OCI-LY7 (cell line): ENCODE results near the gene TRAPPC14.
"Not testable (repeated sequence)": the region's sequence is repeated elsewhere in the genome, so short reads cannot be mapped to it uniquely, and the experiment has no call there.

Experiments
- CTCF ChIP-seq: fragments of 200-600 bp; sonication (generic); conservative IDR thresholded peaks from 2 replicates; pipeline ENCODE4 v1.5.1; 2014; ENCODE audit warnings: mild to moderate bottlenecking, antibody characterized with exemption, low read length, moderate library complexity, mixed read lengths
- EZH2phosphoT487 ChIP-seq: fragments of 200-600 bp; sonication (generic); IDR thresholded peaks from 2 replicates; pipeline ENCODE4 v1.6.1; 2018; ENCODE audit warnings: low read depth, borderline replicate concordance, mild to moderate bottlenecking, mixed run types, antibody characterized with exemption, low read length, moderate library complexity, mixed read lengths

GRCh38 chr7:100182616-100183015, 24.1 kb upstream of the TRAPPC14 start:
- not testable (repeated sequence) for TF ChIP-seq CTCF, EZH2phosphoT487
